Smooth muscle cell (in vitro differentiated cells): ENCODE measurements around the gene TTC29. TPM values are rescaled to one million over a fixed set of nuclear protein-coding genes. Genes with fewer than 3 reads are reported as not detected.

Experiments used
- DNase-seq: peaks from one replicate; lab custom pipeline; 2025; ENCODE audit not compliant: unreplicated experiment; lab: John Stamatoyannopoulos, UW
- H2AFZ ChIP-seq: fragments of 200-600 bp; sonication (generic); 2 replicates; pipeline ENCODE4 v1.6.0; 2016; ENCODE audit warnings: antibody characterized with exemption, low read depth, mild to moderate bottlenecking
- H3F3A ChIP-seq: fragments of 200-600 bp; sonication (generic); 2 replicates; pipeline ENCODE4 v1.6.0; 2017; ENCODE audit warnings: antibody characterized with exemption, low read depth
- H3K27ac ChIP-seq: fragments of 200-600 bp; sonication (generic); 2 replicates; pipeline ENCODE4 v1.5.1; 2016; ENCODE audit warnings: low read depth, mild to moderate bottlenecking
- H3K27me3 ChIP-seq: fragments of 200-600 bp; sonication (generic); 2 replicates; pipeline ENCODE4 v1.6.1; 2016; ENCODE audit warnings: low read depth, mild to moderate bottlenecking
- H3K36me3 ChIP-seq: fragments of 200-600 bp; sonication (generic); 2 replicates; pipeline ENCODE4 v1.5.1; 2016; ENCODE audit warnings: low read depth
- H3K4me1 ChIP-seq: fragments of 200-600 bp; sonication (generic); 2 replicates; pipeline ENCODE4 v1.5.1; 2016; ENCODE audit warnings: low read depth
- H3K4me2 ChIP-seq: fragments of 200-600 bp; sonication (generic); 2 replicates; pipeline ENCODE4 v1.6.0; 2016; ENCODE audit warnings: mild to moderate bottlenecking
- H3K4me3 ChIP-seq: fragments of 200-600 bp; sonication (generic); 2 replicates; pipeline ENCODE4 v1.5.1; 2016; ENCODE audit warnings: mild to moderate bottlenecking
- H3K79me2 ChIP-seq: fragments of 200-600 bp; sonication (generic); 2 replicates; pipeline ENCODE4 v1.6.0; 2016; ENCODE audit warnings: low read depth, mild to moderate bottlenecking
- H3K9ac ChIP-seq: fragments of 200-600 bp; sonication (generic); 2 replicates; pipeline ENCODE4 v1.6.0; 2016; ENCODE audit warnings: low read depth
- H3K9me3 ChIP-seq: fragments of 200-600 bp; sonication (generic); replicated peaks from 2 replicates; pipeline ENCODE4 v1.5.1; 2016; ENCODE audit warnings: low read depth
- H4K20me1 ChIP-seq: fragments of 200-600 bp; sonication (generic); 2 replicates; pipeline ENCODE4 v1.6.0; 2016; ENCODE audit warnings: low read depth
- WGBS: methylation state at CpG from one replicate; pipeline ENCODE4 v1.1.7; 2016; ENCODE audit warnings: low lambda C conversion rate; 5-methylcytosine and 5-hydroxymethylcytosine counted together
- polyA plus RNA-seq: library from polyadenylated mRNA; unstranded; fragments of >200 nt; fragmentation: Nextera tagmentation; extraction: Ambion mirVana; gene quantifications from 2 replicates; pipeline ENCODE4 v1.2.1, GENCODE V29; 2016
- total RNA-seq: library from RNA; depleted of rRNA; stranded (reverse); fragments of >200 nt; gene quantifications from 2 replicates; pipeline ENCODE4 v1.2.3, GENCODE V29; 2014
- TF ChIP-seq, protein P1 (sequence below): fragments of 200-600 bp; sonication (generic); IDR thresholded peaks from 2 replicates; pipeline ENCODE4 v1.5.1; 2017; ENCODE audit warnings: borderline replicate concordance, mild to moderate bottlenecking, antibody characterized with exemption; ENCODE audit not compliant: insufficient read depth, poor library complexity, severe bottlenecking

TTC29 gene
- total and polyA plus RNA-seq, 2 experiments from 2014 or later = 0.82 to 1.3 TPM

GRCh38 chr4:146952896-146953295 is 7.2 kb upstream of the TTC29 start:
- 94% methylated on average over 2 of the region's 2 CpGs for WGBS
- TF ChIP-seq, protein P1, sequence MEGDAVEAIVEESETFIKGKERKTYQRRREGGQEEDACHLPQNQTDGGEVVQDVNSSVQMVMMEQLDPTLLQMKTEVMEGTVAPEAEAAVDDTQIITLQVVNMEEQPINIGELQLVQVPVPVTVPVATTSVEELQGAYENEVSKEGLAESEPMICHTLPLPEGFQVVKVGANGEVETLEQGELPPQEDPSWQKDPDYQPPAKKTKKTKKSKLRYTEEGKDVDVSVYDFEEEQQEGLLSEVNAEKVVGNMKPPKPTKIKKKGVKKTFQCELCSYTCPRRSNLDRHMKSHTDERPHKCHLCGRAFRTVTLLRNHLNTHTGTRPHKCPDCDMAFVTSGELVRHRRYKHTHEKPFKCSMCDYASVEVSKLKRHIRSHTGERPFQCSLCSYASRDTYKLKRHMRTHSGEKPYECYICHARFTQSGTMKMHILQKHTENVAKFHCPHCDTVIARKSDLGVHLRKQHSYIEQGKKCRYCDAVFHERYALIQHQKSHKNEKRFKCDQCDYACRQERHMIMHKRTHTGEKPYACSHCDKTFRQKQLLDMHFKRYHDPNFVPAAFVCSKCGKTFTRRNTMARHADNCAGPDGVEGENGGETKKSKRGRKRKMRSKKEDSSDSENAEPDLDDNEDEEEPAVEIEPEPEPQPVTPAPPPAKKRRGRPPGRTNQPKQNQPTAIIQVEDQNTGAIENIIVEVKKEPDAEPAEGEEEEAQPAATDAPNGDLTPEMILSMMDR = no peak
- Histone ChIP-seq H4K20me1 (no peaks in the 10 kb centered on the region), H3K4me3 (no peak overlapping the region), H3F3A (no peaks in the 10 kb centered on the region), H3K27me3 (no peaks in the 10 kb centered on the region), H2AFZ (no peak overlapping the region), H3K9me3 (no peaks in the 10 kb centered on the region), H3K4me1 (no peaks in the 10 kb centered on the region), H3K36me3 (no peaks in the 10 kb centered on the region), H3K4me2 (no peak overlapping the region), H3K27ac (no peak overlapping the region), H3K79me2 (no peaks in the 10 kb centered on the region), H3K9ac (no peak overlapping the region)
- DNase-seq = no peak

- TF ChIP-seq, protein P1 = no peak
- H3K79me2 ChIP-seq = no peaks in the 10 kb centered on the region
- H3K27ac ChIP-seq = no peak overlapping the region
Measured at GRCh38 chr4:146949559-146949958, 3.9 kb upstream of the TTC29 start.

GRCh38 chr4:146943691-146944375 is 1.8 kb downstream of the TTC29 start:
- no peak overlapping the region for H3K9ac ChIP-seq
- no peaks in the 10 kb centered on the region for H3K36me3 ChIP-seq
- no peak overlapping the region for H2AFZ ChIP-seq
- no peaks in the 10 kb centered on the region for H3F3A ChIP-seq
- peak overlapping the region; percentile 11 for H3K27ac ChIP-seq
- 35% methylated on average over 3 of the region's 3 CpGs for WGBS
- H3K27me3 ChIP-seq = peaks cover 13% of the 10 kb centered on the region
- no peaks in the 10 kb centered on the region for H3K79me2 ChIP-seq
- no peak overlapping the region for H3K4me2 ChIP-seq
- no peak overlapping the region for H3K4me3 ChIP-seq
- H4K20me1 ChIP-seq = no peaks in the 10 kb centered on the region
- no peaks in the 10 kb centered on the region for H3K9me3 ChIP-seq
- TF ChIP-seq, protein P1 = no peak
- no peak for DNase-seq
- H3K4me1 ChIP-seq = no peaks in the 10 kb centered on the region

More at GRCh38 chr4:146949559-146949958, 3.9 kb upstream of the TTC29 start:
- Histone ChIP-seq H3K27me3 (peaks cover 9% of the 10 kb centered on the region), H3K4me3 (no peak overlapping the region), H3K4me1 (no peaks in the 10 kb centered on the region), H3F3A (no peaks in the 10 kb centered on the region), H3K9ac (no peak overlapping the region), H3K4me2 (no peak overlapping the region), H2AFZ (no peak overlapping the region), H3K9me3 (no peaks in the 10 kb centered on the region), H3K36me3 (no peaks in the 10 kb centered on the region), H4K20me1 (no peaks in the 10 kb centered on the region)
- no peak for DNase-seq

DNA sequence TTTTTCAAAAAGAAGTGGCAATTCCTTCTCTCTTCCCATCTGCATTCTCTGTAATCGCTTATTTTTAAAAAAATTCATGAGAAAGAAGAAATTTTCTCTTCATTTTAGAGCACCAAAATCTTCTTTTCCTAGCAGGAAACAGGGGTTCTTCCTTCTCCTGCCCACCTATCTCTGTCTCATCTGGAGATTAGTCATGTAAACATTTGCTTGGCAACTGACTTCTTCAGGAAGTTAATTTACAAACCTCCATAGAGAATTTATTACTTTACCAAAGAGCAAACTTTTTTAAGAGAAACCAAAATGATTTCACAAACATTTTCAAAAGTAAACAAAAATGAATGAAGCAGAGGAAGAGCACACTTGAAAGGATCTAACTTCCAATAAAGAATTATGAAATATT is 13.5 kb downstream of the TTC29 start:
- Histone ChIP-seq H4K20me1 (no peaks in the 10 kb centered on the region), H3K4me2 (no peak overlapping the region), H3K27ac (no peak overlapping the region), H3K4me3 (no peak overlapping the region), H2AFZ (peak overlapping the region; percentile 78), H3K27me3 (no peaks in the 10 kb centered on the region), H3K4me1 (no peaks in the 10 kb centered on the region), H3K9ac (no peak overlapping the region), H3K36me3 (no peaks in the 10 kb centered on the region), H3K79me2 (no peaks in the 10 kb centered on the region), H3F3A (no peaks in the 10 kb centered on the region), H3K9me3 (no peaks in the 10 kb centered on the region)
- 88% methylated on average over 1 of the region's 1 CpG for WGBS
- TF ChIP-seq, protein P1 = no peak
- DNase-seq = no peak
